Measurements from ENCODE around the gene ADGRV1. TPM values are rescaled to one million over a fixed set of nuclear protein-coding genes. Genes with fewer than 3 reads are reported as not detected.
"Not testable (repeated sequence)": the region's sequence is repeated elsewhere in the genome, so short reads cannot be mapped to it uniquely, and the experiment has no call there.

The ADGRV1 gene
- total RNA-seq, 1 experiment from 2014 or later, result 0.45 TPM

DNA sequence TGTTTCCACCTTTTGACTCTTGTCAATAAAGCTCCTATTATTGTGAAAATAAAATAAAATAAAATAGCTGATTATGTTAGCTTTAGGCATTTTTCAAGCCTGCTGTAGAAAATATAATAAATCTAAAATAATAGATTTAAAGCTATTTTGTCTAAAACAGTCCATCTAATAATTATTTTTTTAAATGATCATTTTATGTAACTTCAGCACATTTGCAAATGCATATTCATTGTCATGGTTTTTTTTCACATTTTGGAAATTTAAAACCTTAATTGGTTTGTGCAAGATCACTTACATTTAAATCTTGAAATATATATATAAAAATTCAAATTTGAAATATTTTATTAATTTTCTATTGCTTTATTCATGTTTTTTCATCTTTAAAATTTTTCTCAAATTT, 159.8 kb downstream of the ADGRV1 start:
- no peak for DNase-seq (ENCODE audit: low read depth)

DNA sequence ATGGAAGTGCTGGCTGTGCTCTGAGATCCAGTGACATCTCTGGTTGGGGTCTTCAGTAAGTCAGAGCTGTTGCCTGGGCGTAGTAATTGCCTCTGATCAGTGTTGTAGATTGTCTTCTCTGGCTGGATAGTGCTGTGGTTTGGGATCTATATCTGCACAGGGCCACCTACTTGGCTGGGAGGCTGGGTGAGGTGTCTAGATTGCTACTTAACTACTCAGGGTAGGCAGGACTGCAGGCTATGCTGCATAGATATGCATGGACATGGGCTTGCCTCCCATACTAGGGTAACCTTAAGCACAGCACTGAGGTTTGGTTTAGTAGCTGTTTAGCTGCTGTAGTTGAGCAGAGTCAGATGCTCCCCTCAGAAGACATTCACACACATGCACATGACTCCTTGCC, 181.0 kb downstream of the ADGRV1 start:
- no peak for DNase-seq (ENCODE audit: low read depth)

GRCh38 chr5:90740244-90740799, 181.7 kb downstream of the ADGRV1 start:
- DNase-seq (ENCODE audit: low read depth), result no peak

- DNase-seq (ENCODE audit: low read depth), result no peak
Observed at GRCh38 chr5:90741022-90741564, 182.5 kb downstream of the ADGRV1 start.

- DNase-seq (ENCODE audit: low read depth), result no peak
Observed at GRCh38 chr5:90746119-90746518, 187.5 kb downstream of the ADGRV1 start.

DNA sequence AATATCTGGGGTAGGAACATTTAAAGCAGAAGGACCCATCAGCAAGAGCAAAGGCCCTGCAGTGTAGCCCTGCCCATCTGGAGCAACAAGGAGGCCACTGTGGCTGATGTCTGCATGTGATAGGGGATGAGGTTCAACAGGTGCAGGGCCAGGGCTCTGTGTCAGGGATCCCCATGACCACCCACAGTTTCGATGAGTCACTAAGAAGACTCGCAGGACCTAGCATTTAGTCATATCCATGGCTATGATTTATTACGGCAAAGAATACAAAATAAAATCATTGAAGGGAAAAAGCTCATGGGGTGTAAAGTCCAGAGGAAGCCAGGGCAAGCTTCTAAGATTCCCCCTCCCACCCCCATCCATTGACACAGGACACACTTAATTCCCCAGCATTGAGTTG, 188.6 kb downstream of the ADGRV1 start:
- peak; percentile 87 for DNase-seq (ENCODE audit: low read depth)

- DNase-seq (ENCODE audit: low read depth), result peak; percentile 5
Observed at GRCh38 chr5:90747693-90748092, 189.1 kb downstream of the ADGRV1 start.

- DNase-seq (ENCODE audit: low read depth), result no peak
Observed at GRCh38 chr5:90759119-90759518, 200.5 kb downstream of the ADGRV1 start.

DNA sequence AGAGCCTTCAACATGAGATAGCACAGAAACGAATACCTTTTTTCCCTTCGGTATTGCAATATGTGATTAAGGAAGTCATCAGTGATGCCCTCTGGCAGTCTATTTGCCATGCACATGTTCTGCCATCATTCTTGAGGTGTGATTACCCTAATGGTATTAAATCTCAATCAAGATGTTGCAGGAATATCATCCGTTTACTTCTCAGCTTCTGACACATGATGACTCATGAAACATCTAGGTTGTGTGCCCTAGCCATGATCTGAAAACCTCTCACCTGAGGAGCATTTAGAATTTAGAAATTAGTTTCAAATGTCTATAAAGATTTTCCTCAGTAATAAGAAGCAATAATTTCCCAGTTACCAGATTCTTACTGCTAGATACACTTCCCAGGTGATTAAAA, 209.1 kb downstream of the ADGRV1 start:
- no peak for DNase-seq (ENCODE audit: low read depth)

DNA sequence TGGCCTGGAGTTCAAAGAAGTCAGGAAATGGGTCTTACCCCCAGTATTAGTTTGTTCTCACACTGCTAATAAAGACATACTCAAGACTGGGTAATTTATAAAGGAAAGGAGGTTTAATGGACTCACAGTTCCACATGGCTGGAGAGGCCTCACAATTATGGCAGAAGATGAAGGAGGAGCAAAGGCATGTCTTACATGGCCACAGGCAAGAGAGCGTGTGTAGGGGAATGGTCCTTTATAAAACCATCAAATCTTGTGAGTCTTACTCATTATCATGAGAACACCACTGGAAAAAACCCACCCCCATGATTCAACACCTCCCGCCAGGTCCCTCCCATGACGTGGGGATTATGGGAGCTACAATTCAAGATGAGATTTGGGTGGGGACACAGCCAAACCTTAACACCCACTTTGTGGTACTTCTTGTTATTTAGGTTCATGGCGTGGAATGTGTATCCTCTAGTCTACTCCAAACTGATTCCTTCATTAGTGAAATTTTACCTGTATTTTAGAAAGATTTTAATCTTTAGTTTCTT, 211.5 kb downstream of the ADGRV1 start:
- not testable (repeated sequence) for DNase-seq (ENCODE audit: low read depth)

DNA sequence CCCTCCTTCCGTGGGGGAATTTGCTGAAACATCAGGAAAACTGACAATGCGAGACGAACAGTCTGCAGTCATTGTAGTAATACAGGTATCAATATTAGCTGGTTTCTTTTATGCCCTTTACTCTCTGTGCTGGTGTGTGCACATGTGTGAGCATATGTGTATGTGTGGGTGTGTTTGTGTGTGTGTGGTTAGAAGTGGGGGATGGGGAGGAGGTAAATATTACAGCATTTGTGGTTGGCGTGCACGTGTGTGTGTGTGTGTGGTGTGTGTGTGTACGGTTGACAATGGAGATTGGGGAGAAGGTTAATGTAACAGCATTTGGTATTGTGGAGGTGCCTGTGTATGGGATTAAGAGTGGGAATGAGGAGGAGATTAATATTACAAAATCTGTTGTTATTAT, 219.4 kb downstream of the ADGRV1 start:
- DNase-seq (ENCODE audit: low read depth), result no peak

DNA sequence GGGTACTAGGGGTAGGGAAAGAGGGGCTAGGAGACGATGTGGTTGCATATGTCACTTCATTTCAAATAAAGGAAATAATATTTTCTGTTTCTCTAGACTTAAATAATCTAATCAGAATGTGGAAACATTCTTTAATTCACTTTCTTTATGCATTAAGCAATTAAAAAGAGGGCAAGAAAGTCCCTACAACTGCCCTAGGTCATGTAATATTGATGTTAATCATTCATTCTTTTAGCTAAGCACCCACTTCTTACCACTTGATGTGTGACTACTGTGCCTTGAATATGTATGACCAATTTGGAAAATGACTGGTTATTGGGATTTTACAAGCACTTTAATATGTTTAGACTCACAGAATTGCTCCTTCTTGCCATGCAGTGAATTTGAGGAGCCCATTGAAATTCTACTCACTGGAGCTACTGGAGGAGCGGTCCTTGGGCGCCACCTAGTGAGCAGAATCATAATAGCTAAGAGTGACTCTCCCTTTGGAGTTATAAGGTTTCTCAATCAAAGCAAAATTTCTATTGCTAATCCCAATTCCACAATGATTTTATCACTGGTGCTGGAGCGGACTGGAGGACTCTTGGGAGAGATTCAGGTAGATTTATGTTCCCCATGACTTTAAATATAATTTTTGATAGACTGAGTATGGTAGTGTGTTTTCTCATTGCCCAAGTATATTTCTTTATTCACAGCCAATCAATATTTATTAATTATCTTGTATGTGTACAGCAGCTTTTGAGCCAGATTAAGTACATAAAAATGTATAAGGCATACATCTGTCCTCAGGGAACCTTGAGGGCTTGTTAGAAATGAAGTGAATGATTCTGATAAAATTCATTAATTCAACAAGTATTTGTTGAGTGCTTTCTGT, 225.1 kb downstream of the ADGRV1 start:
- peak; percentile 45 for DNase-seq (ENCODE audit: low read depth)

GRCh38 chr5:90786756-90787155, 228.2 kb downstream of the ADGRV1 start:
- no peak for DNase-seq (ENCODE audit: low read depth)

DNA sequence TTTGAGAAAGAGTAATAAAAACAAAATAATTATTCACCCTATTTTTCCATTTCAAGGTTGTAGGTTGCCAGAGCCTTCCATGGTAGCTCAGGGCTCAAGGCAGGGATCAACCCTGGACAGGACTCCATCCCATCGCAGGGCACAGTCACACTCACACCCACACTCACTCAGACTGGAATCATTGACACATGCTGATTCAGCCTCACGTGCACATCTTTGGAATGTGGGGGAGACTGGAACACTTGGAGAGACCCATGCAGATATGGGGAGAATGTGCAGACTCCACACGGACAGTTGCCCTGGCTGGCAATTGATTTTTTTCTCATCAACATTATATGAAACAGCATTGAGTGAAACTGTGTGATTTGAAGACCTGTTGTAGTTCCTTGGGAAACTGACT, 234.1 kb downstream of the ADGRV1 start:
- DNase-seq (ENCODE audit: low read depth), result peak; percentile 55

DNA sequence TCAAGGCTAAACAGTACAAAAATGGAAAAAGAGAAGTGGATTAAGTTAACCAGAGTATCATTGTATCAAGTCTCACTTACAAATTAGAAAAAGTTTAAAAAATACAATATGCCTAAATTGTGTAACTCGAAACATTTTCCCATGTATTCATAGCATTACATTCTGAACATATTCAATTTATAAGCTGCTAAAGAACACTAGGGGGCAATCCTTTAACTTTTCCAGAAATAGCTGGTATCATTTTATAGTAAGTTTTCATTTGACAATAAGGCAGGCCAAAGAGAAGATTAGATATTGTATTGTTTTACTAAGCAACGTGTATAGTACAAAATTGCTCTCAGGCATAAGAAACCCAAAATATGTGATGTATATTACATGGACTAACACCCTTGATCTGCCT, 234.6 kb downstream of the ADGRV1 start:
- DNase-seq (ENCODE audit: low read depth), result no peak

- DNase-seq (ENCODE audit: low read depth), result not testable (repeated sequence)
Observed at GRCh38 chr5:90796919-90797318, 238.3 kb downstream of the ADGRV1 start.

GRCh38 chr5:90800082-90800481, 241.5 kb downstream of the ADGRV1 start:
- not testable (repeated sequence) for DNase-seq (ENCODE audit: low read depth)

GRCh38 chr5:90800515-90800914, 241.9 kb downstream of the ADGRV1 start:
- not testable (repeated sequence) for DNase-seq (ENCODE audit: low read depth)

GRCh38 chr5:90802474-90803317, 244.1 kb downstream of the ADGRV1 start:
- DNase-seq (ENCODE audit: low read depth), result peak; percentile 42

DNA sequence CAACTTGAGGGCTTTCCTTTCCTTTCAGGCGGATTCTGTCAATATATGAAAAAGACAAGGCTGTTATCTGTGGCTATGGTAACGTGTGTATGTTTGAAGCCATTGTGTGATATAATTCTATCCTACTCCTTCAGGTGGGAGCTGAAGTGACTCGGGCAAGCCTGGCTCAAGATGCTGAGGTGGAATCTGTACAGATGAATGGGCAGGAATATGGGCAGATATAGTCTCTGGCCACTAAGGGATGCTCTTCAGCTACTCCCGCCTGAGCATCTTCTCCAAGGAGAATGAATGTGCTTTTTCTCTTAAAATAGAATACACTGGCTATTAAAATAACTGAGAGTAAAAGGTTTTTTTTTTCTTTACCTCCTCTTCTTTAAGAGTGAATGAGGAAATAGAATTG, 244.8 kb downstream of the ADGRV1 start:
- peak; percentile 10 for DNase-seq (ENCODE audit: low read depth)

DNA sequence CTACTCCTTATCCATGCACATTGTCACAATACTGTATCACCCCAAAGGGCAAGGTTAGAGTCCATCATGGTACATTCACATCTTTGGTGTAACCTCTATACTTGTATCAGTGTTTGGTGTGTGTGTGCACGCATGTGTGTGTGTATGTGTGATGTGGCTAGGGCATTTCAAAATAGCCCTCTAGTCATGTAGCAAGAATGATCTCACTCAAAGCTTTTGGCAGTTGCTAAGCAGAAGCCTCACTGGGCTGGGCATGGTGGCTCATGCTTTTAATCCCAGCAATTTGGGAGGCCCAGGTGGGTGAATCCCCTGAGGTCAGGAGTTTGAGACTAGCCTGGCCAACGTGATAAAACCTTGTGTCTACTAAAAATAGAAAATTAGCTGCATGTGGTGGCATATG, 245.3 kb downstream of the ADGRV1 start:
- no peak for DNase-seq (ENCODE audit: low read depth)
